HCT116 (cell line): ENCODE results near the gene ASAH2B.
"Not testable (repeated sequence)": the region's sequence is repeated elsewhere in the genome, so short reads cannot be mapped to it uniquely, and the experiment has no call there.

Experiments used
- CEBPB ChIP-seq: IDR thresholded peaks from 2 replicates; pipeline ENCODE4 v1.6.1; 2012; ENCODE audit warnings: low read depth
- CTCF ChIP-seq, 3 experiments: fragments of 200-600 bp in 1 of 3; sonication (generic) in 1 of 3; IDR thresholded peaks in 2 of 3; conservative IDR thresholded peaks in 1 of 3; 2 replicates each; pipeline ENCODE4 v1.5.1; 2012 to 2017; ENCODE audit warnings: low read depth in 2 of 3, low read length in 2 of 3, antibody characterized with exemption in 1 of 3, borderline replicate concordance in 1 of 3, control low read depth in 1 of 3, mild to moderate bottlenecking in 1 of 3, mixed read lengths in 1 of 3, mixed run types in 1 of 3, moderate library complexity in 1 of 3; ENCODE audit not compliant: insufficient read depth in 1 of 3
- EGR1 ChIP-seq: IDR thresholded peaks from 2 replicates; pipeline ENCODE4 v1.6.1; 2012; ENCODE audit warnings: low read depth
- ELF1 ChIP-seq: IDR thresholded peaks from 2 replicates; pipeline ENCODE4 v1.6.1; 2012; ENCODE audit warnings: low read depth, borderline replicate concordance
- EZH2phosphoT487 ChIP-seq: fragments of 200-600 bp; IDR thresholded peaks from 2 replicates; pipeline ENCODE4 v1.6.1; 2018; ENCODE audit warnings: antibody characterized with exemption, borderline replicate concordance
- JUND ChIP-seq: IDR thresholded peaks from 2 replicates; pipeline ENCODE4 v1.6.1; 2012
- POLR2A ChIP-seq: IDR thresholded peaks from 2 replicates; pipeline ENCODE4 v1.7.0; 2011; ENCODE audit warnings: borderline replicate concordance; ENCODE audit not compliant: insufficient read depth, insufficient read length; ENCODE audit errors: extremely low read depth
- POLR2AphosphoS5 ChIP-seq: IDR thresholded peaks from 2 replicates; pipeline ENCODE4 v1.6.1; 2011; ENCODE audit warnings: mild to moderate bottlenecking, low read depth, low read length, moderate library complexity
- RAD21 ChIP-seq: IDR thresholded peaks from 2 replicates; pipeline ENCODE4 v1.6.1; 2012; ENCODE audit warnings: low read depth, mild to moderate bottlenecking
- SP1 ChIP-seq: IDR thresholded peaks from 2 replicates; pipeline ENCODE4 v1.6.1; 2012; ENCODE audit warnings: low read depth
- TCF7L2 ChIP-seq: IDR thresholded peaks from 2 replicates; pipeline ENCODE4 v1.7.0; 2011; ENCODE audit warnings: borderline replicate concordance, inconsistent platforms; ENCODE audit not compliant: insufficient read depth, insufficient read length; ENCODE audit errors: extremely low read depth
- ZNF274 ChIP-seq: fragments of 200-500 bp; sonication (Bioruptor generic); IDR thresholded peaks from 2 replicates; pipeline ENCODE4 v1.6.1; 2014; ENCODE audit warnings: mild to moderate bottlenecking, low read depth, low read length, inconsistent platforms

- 0 out of 6 replicates have a peak, but pooled peaks of 1 of the 3 experiments have one; percentile 18 for TF ChIP-seq CTCF (IDR thresholded peaks at IDR 0.05 in 2 of 3, conservative IDR thresholded peaks at IDR 0.05 in 1 of 3; ENCODE audit: borderline replicate concordance in 1 of 3, insufficient read depth in 1 of 3, low read depth in 2 of 3, low read length in 2 of 3)
- TF ChIP-seq POLR2AphosphoS5, EZH2phosphoT487, ELF1, ZNF274, POLR2A, TCF7L2, RAD21, EGR1, JUND, CEBPB, SP1: not testable (repeated sequence)
Measured at GRCh38 chr10:50697819-50698218, 41.9 kb upstream of the ASAH2B start.
